ENCODE results near the gene RELN. TPM values are rescaled to one million over a fixed set of nuclear protein-coding genes. Genes with fewer than 3 reads are reported as not detected.

RELN gene
- total RNA-seq, 1 donor from 2014 or later = 5.4 TPM

GRCh38 chr7:103771294-103771693 lies 218.2 kb downstream of the RELN start:
- H3K4me3 Mint-ChIP-seq (ENCODE audit: low read depth) = no peak overlapping the region
- DNase-seq (ENCODE audit: low spot score, unreplicated experiment) = no peak
- no peaks in the 10 kb centered on the region for H3K9me3 Mint-ChIP-seq (ENCODE audit: low read depth)
- no peaks in the 10 kb centered on the region for H3K36me3 Mint-ChIP-seq (ENCODE audit: insufficient read depth)
- no peak overlapping the region for H3K27ac Mint-ChIP-seq
- H3K4me1 Mint-ChIP-seq (ENCODE audit: low read depth) = no peaks in the 10 kb centered on the region
- peaks cover 24% of the 10 kb centered on the region for H3K27me3 Mint-ChIP-seq
- no peak for TF ChIP-seq CTCF (IDR thresholded peaks at IDR 0.05; ENCODE audit: unreplicated experiment)

- H3K4me1 Mint-ChIP-seq (ENCODE audit: low read depth) = no peaks in the 10 kb centered on the region
- no peak overlapping the region for H3K4me3 Mint-ChIP-seq (ENCODE audit: low read depth)
- no peaks in the 10 kb centered on the region for H3K36me3 Mint-ChIP-seq (ENCODE audit: insufficient read depth)
- peaks cover 19% of the 10 kb centered on the region for H3K27me3 Mint-ChIP-seq
- no peak for DNase-seq (ENCODE audit: low spot score, unreplicated experiment)
- no peak overlapping the region for H3K27ac Mint-ChIP-seq
- TF ChIP-seq CTCF (IDR thresholded peaks at IDR 0.05; ENCODE audit: unreplicated experiment) = no peak
- H3K9me3 Mint-ChIP-seq (ENCODE audit: low read depth) = no peaks in the 10 kb centered on the region
Measured at GRCh38 chr7:103766660-103767059, 222.8 kb downstream of the RELN start.

DNA sequence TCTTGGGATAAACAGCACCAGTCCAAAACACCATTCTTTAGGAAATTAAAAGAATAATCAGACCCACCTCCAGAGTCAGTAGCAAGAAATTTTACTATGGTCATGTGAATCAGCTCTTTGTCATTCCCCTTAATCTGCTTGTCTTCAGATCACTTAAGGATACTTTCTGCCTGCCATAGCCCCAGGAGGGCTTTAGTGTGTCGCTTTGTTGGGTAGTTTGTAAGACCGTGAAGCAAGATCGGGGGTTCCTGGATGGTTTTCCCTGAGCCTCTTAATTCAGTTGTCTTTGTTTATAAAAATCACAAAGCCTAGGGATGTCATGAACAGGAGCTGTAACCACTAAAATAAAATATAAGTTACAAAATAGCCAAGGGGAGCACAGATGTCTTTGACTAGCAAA lies 223.6 kb downstream of the RELN start:
- Mint-ChIP-seq H3K9me3 (ENCODE audit: low read depth) (no peaks in the 10 kb centered on the region), H3K4me3 (ENCODE audit: low read depth) (no peak overlapping the region), H3K36me3 (ENCODE audit: insufficient read depth) (no peaks in the 10 kb centered on the region), H3K4me1 (ENCODE audit: low read depth) (no peaks in the 10 kb centered on the region), H3K27ac (no peak overlapping the region), H3K27me3 (peaks cover 16% of the 10 kb centered on the region)
- no peak for TF ChIP-seq CTCF (IDR thresholded peaks at IDR 0.05; ENCODE audit: unreplicated experiment)
- DNase-seq (ENCODE audit: low spot score, unreplicated experiment) = no peak

- no peaks in the 10 kb centered on the region for H3K9me3 Mint-ChIP-seq (ENCODE audit: low read depth)
- peaks cover 16% of the 10 kb centered on the region for H3K27me3 Mint-ChIP-seq
- TF ChIP-seq CTCF (IDR thresholded peaks at IDR 0.05; ENCODE audit: unreplicated experiment) = no peak
- H3K36me3 Mint-ChIP-seq (ENCODE audit: insufficient read depth) = no peaks in the 10 kb centered on the region
- DNase-seq (ENCODE audit: low spot score, unreplicated experiment) = no peak
- no peak overlapping the region for H3K27ac Mint-ChIP-seq
- no peaks in the 10 kb centered on the region for H3K4me1 Mint-ChIP-seq (ENCODE audit: low read depth)
- no peak overlapping the region for H3K4me3 Mint-ChIP-seq (ENCODE audit: low read depth)
Measured at GRCh38 chr7:103764901-103765300, 224.6 kb downstream of the RELN start.

DNA sequence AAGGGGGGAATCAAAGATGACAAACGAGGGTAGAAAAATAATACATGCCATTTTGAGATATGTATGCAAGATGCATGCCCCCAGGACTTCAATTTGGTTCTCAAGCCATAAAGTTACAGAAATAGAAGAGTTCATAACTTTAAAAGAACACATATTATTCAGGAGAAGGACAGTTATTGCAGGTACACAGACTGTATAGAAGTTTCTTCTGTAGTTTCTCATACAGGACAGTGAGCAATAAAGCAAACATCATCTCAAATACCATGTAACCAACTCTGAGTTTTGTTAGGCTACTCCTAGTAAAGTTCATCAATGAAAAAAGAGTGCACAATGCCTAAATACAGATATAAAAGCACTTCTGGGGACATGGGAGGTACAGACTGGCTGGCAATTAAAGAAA lies 226.6 kb downstream of the RELN start:
- H3K36me3 Mint-ChIP-seq (ENCODE audit: insufficient read depth) = no peaks in the 10 kb centered on the region
- no peak overlapping the region for H3K27ac Mint-ChIP-seq
- no peaks in the 10 kb centered on the region for H3K4me1 Mint-ChIP-seq (ENCODE audit: low read depth)
- TF ChIP-seq CTCF (IDR thresholded peaks at IDR 0.05; ENCODE audit: unreplicated experiment) = no peak
- no peak for DNase-seq (ENCODE audit: low spot score, unreplicated experiment)
- peaks cover 12% of the 10 kb centered on the region for H3K27me3 Mint-ChIP-seq
- no peak overlapping the region for H3K4me3 Mint-ChIP-seq (ENCODE audit: low read depth)
- no peaks in the 10 kb centered on the region for H3K9me3 Mint-ChIP-seq (ENCODE audit: low read depth)

Data from progenitor cell of endocrine pancreas (in vitro differentiated cells).